HEK293 (cell line): ENCODE results near the gene GAREM1.

Experiments used
- CTCF ChIA-PET: fragments of 350-600 bp; formaldehyde crosslinking; extraction: SDS; loops from one replicate; lab custom pipeline; 2021; ENCODE audit warnings: antibody characterized with exemption; lab: Yijun Ruan, JAX
- POLR2A ChIA-PET: fragments of 300-600 bp; formaldehyde crosslinking; extraction: SDS; loops from one replicate; lab custom pipeline; 2020; ENCODE audit warnings: antibody characterized with exemption, inconsistent platforms; lab: Yijun Ruan, JAX
- H3K27ac ChIP-seq: fragments of 200-500 bp; sonication (Bioruptor generic); 2 replicates; pipeline ENCODE4 v1.5.1; 2014; ENCODE audit warnings: low read depth, low read length, control low read depth, inconsistent platforms; ENCODE audit errors: extremely low read depth
- H3K36me3 ChIP-seq, 2 experiments: fragments of 200-500 bp in 1 of 2; sonication (Bioruptor generic) in 1 of 2; 1 replicate in 1 of 2; 2 replicates in 1 of 2; pipeline ENCODE4 v1.5.1; 2014 to 2017; ENCODE audit warnings: inconsistent platforms in 2 of 2, low read length in 2 of 2; ENCODE audit not compliant: control insufficient read depth in 2 of 2, insufficient read depth in 1 of 2
- H3K4me1 ChIP-seq: fragments of 200-500 bp; sonication (Bioruptor generic); 2 replicates; pipeline ENCODE4 v1.5.1; 2014; ENCODE audit warnings: mild to moderate bottlenecking, low read length, inconsistent platforms; ENCODE audit not compliant: control insufficient read depth, insufficient read depth
- H3K4me3 ChIP-seq: 2 replicates; pipeline ENCODE4 v1.5.1; 2011; ENCODE audit warnings: low read depth, mild to moderate bottlenecking, control low read depth, low read length, moderate library complexity
- H3K9me3 ChIP-seq: fragments of 200-500 bp; sonication (Bioruptor generic); 2 replicates; pipeline ENCODE4 v1.5.1; 2014; ENCODE audit warnings: low read depth, low read length, inconsistent platforms; ENCODE audit not compliant: control insufficient read depth, insufficient read depth
- KLF10 ChIP-seq: fragments of 450-650 bp; IDR thresholded peaks from 2 replicates; pipeline ENCODE4 v1.5.1; 2018; ENCODE audit warnings: missing biosample characterization, mild to moderate bottlenecking, missing genetic modification characterization
- PRDM10 ChIP-seq: fragments of 450-650 bp; formaldehyde crosslinking; IDR thresholded peaks from 2 replicates; pipeline ENCODE4 v1.5.1; 2016; ENCODE audit warnings: missing biosample characterization, missing genetic modification characterization
- PRDM2 ChIP-seq: fragments of 450-650 bp; formaldehyde crosslinking; IDR thresholded peaks from 2 replicates; pipeline ENCODE4 v1.5.1; 2016; ENCODE audit warnings: missing biosample characterization, missing genetic modification characterization, borderline replicate concordance
- ZBTB1 ChIP-seq: fragments of 450-650 bp; formaldehyde crosslinking; IDR thresholded peaks from 2 replicates; pipeline ENCODE4 v1.5.1; 2016; ENCODE audit warnings: missing biosample characterization, missing genetic modification characterization
- ZBTB26 ChIP-seq: fragments of 450-650 bp; formaldehyde crosslinking; optimal IDR thresholded peaks from 2 replicates; pipeline ENCODE3; 2016; ENCODE audit warnings: missing biosample characterization, mild to moderate bottlenecking, missing genetic modification characterization
- ZBTB44 ChIP-seq: fragments of 450-650 bp; IDR thresholded peaks from 2 replicates; pipeline ENCODE4 v1.5.1; 2018; ENCODE audit warnings: missing biosample characterization, mild to moderate bottlenecking, missing genetic modification characterization
- ZBTB49 ChIP-seq: fragments of 450-650 bp; formaldehyde crosslinking; IDR thresholded peaks from 2 replicates; pipeline ENCODE4 v1.5.1; 2016; ENCODE audit warnings: missing biosample characterization, missing genetic modification characterization, low read depth
- ZBTB7A ChIP-seq: fragments of 450-650 bp; formaldehyde crosslinking; IDR thresholded peaks from 2 replicates; pipeline ENCODE4 v1.5.1; 2016; ENCODE audit warnings: low read depth, missing biosample characterization, missing genetic modification characterization
- ZFHX2 ChIP-seq: fragments of 450-650 bp; formaldehyde crosslinking; conservative IDR thresholded peaks from 2 replicates; pipeline ENCODE4 v1.5.1; 2016; ENCODE audit warnings: missing biosample characterization, missing genetic modification characterization
- ZNF112 ChIP-seq: fragments of 450-650 bp; formaldehyde crosslinking; IDR thresholded peaks from 2 replicates; pipeline ENCODE4 v1.5.0; 2017; ENCODE audit warnings: missing biosample characterization, missing genetic modification characterization
- ZNF174 ChIP-seq: fragments of 450-650 bp; formaldehyde crosslinking; IDR thresholded peaks from 2 replicates; pipeline ENCODE4 v1.5.0; 2017; ENCODE audit warnings: missing biosample characterization, mild to moderate bottlenecking, missing genetic modification characterization
- ZNF19 ChIP-seq: fragments of 450-650 bp; formaldehyde crosslinking; IDR thresholded peaks from 2 replicates; pipeline ENCODE4; 2016; ENCODE audit warnings: missing biosample characterization, missing genetic modification characterization, low read depth
- ZNF239 ChIP-seq: fragments of 450-650 bp; formaldehyde crosslinking; IDR thresholded peaks from 2 replicates; pipeline ENCODE4 v1.5.1; 2016; ENCODE audit warnings: missing biosample characterization, missing genetic modification characterization
- ZNF433 ChIP-seq: fragments of 450-650 bp; formaldehyde crosslinking; IDR thresholded peaks from 2 replicates; pipeline ENCODE4 v1.5.1; 2016; ENCODE audit warnings: missing biosample characterization, missing genetic modification characterization, low read depth
- ZSCAN18 ChIP-seq: fragments of 450-650 bp; formaldehyde crosslinking; IDR thresholded peaks from 2 replicates; pipeline ENCODE4 v1.5.1; 2016; ENCODE audit warnings: missing biosample characterization, missing genetic modification characterization

GAREM1 gene

GRCh38 chr18:32373505-32373904 lies 97.2 kb downstream of the GAREM1 start:
- Histone ChIP-seq H3K36me3 (no peaks in the 10 kb centered on the region), H3K9me3 (no peaks in the 10 kb centered on the region), H3K4me3 (no peak overlapping the region), H3K27ac (no peak overlapping the region), H3K4me1 (peaks cover 10% of the 10 kb centered on the region)
- POLR2A ChIA-PET, result interaction anchor here (1.3 to 2.8 kb wide), 2 partner anchors 24 to 97 kb away, joined by 3 to 12 read pairs; partner anchors contain the start of gene GAREM1
- CTCF ChIA-PET, result interaction anchor here (2.6 kb wide), 1 partner anchor 98 kb away, joined by 11 read pairs; the partner anchor contains the start of gene GAREM1
- TF ChIP-seq ZBTB7A (no peak), ZBTB1 (tag by site-specific recombination) (no peak), KLF10 (tag by site-specific recombination) (no peak), ZSCAN18 (tag by site-specific recombination) (no peak), ZNF239 (tag by site-specific recombination) (no peak), ZNF112 (no peak), ZNF433 (tag by site-specific recombination) (no peak), ZBTB26 (no peak), ZNF174 (tag by site-specific recombination) (no peak), ZFHX2 (tag by site-specific recombination) (no peak), ZBTB49 (tag by site-specific recombination) (no peak), PRDM10 (tag by site-specific recombination) (no peak), ZNF19 (no peak)

GRCh38 chr18:32372381-32373061 lies 98.2 kb downstream of the GAREM1 start:
- H3K4me3 ChIP-seq, result no peak overlapping the region
- no peaks in the 10 kb centered on the region for H3K9me3 ChIP-seq
- ChIA-PET CTCF (interaction anchor here (0.6 to 2.6 kb wide), 7 partner anchors 67 to 447 kb away, joined by 3 to 11 read pairs (median 3); partner anchors contain the start of gene GAREM1), POLR2A (interaction anchor here (0.5 to 2.8 kb wide), 4 partner anchors 23 to 443 kb away, joined by 3 to 12 read pairs (median 5); partner anchors contain the start of gene GAREM1)
- no peaks in the 10 kb centered on the region for H3K36me3 ChIP-seq
- no peak overlapping the region for H3K27ac ChIP-seq
- peaks cover 10% of the 10 kb centered on the region for H3K4me1 ChIP-seq
- TF ChIP-seq PRDM2 (no peak), ZBTB44 (tag by site-specific recombination) (no peak)
